Stimulated activated CD8-positive, alpha-beta memory T cell treated with anti-CD3 and anti-CD28 coated beads, Interleukin-15, amount 100 ng/mL, for 48 hours (primary cell): Measurements from ENCODE around the gene CCNY.

Experiments used
- DNase-seq, 2 donors: peaks; one replicate each; pipeline ENCODE4 v3.0.0-alpha.2; 2020; ENCODE audit warnings: low read depth in 2 of 2

The CCNY gene

GRCh38 chr10:35331894-35332640, 4.2 kb upstream of the CCNY start:
- no peak for DNase-seq

DNA sequence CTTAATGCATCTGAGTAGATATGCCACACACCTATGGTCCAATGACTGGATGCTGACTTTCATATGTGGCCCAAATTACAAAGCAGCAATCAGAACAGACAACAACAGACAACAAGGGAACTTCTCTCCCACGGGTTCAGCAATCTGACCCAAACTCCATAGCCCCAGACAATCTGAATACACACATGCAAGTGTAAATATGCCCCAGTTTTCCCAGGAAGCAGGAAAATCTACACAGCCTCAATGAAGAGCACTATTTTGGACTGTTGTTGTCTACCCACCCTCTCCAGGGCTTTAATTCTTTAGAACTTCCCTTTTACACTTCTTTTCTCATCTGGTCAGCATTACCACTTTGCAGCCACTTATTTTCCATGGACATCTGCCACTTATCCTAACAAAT, 2.0 kb upstream of the CCNY start:
- no peak for DNase-seq

DNA sequence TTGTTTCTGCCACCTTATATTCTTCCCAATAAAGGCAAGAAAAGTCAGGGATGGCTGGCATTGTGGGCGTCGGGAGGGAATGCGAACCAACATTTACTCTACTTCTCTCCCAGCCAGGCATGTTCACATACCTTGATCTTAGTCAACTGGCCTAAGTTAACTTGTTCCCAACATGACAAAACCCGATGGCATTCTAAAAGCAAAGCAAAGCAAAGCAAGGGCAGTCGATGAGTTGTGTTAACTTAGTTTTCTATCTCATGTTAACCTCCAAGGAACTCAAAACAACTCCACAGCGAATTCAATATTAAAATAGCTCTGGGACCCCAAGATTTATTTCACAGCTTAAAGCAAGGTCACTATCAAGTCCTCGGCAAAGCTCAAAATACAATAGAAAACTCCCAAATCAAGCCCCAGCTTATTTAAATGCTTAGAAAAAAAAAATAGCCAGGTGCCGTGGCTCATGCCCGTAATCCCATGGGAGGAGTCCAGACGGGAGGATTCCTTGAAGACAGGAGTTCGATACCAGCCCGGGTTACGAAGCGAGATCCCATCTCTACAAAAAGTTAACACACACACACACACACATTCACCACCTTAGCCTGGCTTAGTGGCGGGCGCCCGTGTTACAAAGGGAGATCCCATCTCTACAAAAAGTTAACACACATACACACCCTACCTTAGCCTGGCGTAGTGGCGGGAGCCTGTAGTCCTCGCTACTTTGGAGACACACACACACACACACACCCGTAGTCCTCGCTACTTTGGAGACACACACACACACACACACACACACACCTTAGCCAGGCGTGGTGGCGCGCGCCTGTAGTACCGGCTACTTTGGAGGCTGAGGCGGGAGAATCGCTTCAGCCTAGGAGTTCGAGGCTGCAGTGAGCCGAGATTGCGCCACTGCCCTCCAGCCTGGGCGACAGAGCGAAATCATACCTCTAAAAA, 901 bp upstream of the CCNY start:
- no peak for DNase-seq

- DNase-seq: no peak
These were observed 863 bp downstream of the CCNY start for GRCh38 chr10:35336921-35337823.

- DNase-seq: no peak
These were observed 3.6 kb downstream of the CCNY start for GRCh38 chr10:35339942-35340341.

GRCh38 chr10:35340975-35341374, 4.7 kb downstream of the CCNY start:
- DNase-seq: no peak

- DNase-seq: no peak
These were observed 5.2 kb downstream of the CCNY start for GRCh38 chr10:35341521-35341920.

GRCh38 chr10:35342183-35342753, 6.0 kb downstream of the CCNY start:
- DNase-seq: no peak

GRCh38 chr10:35343739-35344138, 7.4 kb downstream of the CCNY start:
- DNase-seq: no peak

DNA sequence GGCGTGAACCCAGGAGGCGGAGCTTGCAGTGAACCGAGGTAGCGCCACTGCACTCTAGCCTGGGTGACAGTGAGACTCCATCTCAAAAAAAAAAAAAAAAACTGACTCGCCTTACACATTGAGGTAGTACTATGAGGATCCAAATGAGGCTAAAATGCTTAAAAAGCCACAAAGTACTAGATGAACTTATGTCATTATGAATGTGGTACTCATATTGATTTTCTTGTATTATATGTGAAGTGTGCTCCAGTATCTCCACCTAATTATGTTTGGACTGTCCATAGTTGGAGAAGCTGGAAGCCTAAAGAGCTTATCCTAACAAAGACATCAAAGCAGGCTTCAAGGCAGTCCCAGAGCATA, 9.1 kb downstream of the CCNY start:
- DNase-seq: no peak

DNA sequence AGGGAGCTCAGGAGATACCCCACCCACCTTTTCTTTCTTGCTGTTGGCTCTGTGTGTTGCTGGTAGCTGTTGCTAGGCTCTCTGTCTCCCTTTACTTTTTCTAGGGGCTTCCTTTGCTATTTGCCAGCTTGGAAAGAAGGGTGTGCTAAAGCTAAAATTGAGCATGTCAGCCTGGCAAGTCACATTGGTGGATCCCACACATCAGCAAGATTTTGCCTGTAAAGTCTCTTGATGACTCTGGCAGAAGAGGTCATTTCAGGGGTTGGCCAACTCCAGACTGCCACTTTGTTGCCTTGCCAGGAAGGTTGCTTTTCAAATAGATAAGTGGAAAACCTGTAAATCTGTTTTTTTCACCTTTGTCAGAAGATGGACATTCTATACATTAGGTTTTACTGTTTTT, 9.9 kb downstream of the CCNY start:
- DNase-seq: no peak

DNA sequence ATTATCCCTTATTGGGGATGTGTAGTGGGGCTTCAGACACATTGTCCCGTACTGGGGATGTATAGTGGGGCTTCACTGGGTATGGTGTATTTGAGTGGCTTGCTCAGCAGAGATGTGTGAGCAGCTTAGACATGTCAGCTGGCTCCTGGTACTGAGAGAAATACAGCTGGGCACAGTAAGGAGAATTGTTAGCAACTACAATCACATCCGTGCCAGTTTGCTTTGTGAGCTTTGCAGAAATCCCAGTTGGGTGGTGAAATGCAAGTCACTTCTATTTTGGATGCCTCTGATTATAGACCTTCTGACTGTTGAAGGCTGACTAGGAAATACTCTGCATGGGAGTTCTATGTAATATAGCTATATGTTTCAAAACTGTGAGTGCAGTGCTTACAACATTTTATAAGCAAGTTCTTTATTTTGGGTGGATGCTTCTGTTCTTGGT, 10.8 kb downstream of the CCNY start:
- DNase-seq: no peak

DNA sequence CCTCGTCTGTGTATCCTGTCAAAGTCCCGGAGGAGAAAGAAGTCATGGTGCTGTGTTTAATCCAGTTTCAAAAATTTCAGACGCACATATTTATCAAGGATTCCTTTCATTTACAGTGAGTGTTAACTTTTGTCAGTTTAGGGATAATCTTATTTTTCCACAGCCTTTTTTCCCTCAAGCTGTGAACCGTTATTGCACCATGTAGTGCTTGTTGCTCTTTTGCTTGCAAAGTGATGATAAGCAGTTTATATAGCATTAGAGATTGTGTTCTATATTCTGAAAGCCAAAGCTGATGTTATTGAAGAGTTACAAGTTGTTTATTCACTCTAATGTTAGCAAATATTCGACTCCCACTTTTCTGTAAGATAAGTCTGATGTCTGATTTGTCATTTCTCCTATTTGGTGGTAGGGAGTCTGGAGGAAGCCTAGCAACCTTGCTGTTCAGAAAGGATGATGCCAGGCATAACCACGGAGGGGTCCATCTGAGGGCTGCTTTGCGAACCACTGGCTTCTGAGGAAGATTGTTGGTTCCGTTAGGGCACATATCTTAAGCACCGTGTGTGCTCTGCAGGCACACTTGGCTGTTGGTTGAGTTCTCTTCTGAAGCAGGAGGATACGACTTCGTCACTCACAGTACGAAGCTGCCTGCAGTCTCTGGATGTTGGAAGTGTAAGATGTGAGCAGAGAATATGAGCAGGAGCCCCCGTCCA, 11.7 kb downstream of the CCNY start:
- DNase-seq: no peak

DNA sequence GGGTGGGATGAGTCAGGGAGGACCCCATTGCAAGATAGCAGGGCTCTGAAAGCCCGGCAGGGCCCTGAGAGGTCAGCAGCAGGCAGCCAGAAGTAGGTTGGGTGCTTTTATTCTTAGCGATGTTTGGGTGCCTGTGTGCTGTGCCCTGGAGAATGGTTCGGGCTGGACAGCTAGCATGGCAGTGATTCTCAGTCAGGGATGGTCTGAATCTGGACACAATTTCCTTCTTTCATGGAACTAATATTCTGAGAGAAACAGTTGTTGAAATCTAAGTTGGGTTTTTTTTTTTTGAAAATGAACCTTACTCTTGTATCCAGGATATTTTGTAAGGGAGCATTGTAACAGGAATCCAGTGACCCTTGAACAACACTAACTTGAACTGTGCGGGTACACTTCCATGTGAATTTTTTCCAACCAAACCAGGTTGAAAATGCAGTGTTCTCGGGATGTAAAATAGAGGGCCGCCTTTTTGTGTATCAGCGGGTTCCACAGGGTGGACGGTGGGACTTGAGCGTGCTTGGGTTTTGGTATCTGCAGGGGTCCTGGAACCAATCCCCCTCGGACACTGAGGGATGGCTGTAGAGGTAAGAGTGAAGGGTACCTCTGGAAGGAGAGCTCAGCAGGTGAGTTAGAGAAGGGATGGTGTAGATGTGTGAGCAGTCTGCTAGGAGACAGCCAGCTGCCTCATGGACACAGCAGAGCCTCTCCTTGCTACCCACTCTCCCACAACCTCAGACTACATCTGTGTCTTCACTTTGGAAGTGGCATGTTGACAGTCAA, 12.5 kb downstream of the CCNY start:
- DNase-seq: no peak

DNA sequence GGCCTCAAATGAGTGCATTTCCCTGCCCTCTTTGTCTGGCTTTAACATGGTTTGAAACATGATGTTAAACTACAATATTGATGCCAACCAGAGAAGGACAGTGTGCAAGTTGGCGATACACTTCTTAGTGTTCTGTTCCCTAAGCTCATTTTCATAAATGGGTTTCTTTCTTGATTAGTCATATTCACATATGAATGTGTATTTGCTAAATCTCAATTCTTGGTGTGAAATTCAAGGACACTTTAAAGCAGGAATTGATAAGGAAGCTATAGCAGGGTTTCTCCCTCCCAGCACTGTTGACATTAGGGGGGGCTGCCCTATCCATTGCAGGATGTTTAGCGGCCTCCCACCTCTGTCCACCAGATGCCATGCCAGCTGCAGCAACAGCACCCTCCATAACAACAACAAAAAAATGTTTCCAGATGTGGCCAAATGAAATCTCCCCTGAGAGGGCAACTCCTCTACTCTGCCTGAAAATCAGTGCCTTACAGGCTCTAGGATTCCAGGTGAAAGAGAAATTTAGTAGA, 13.1 kb downstream of the CCNY start:
- no peak for DNase-seq

GRCh38 chr10:35351021-35351420, 14.7 kb downstream of the CCNY start:
- DNase-seq: no peak

- no peak for DNase-seq
These were observed 15.8 kb downstream of the CCNY start for GRCh38 chr10:35352097-35352496.

GRCh38 chr10:35352512-35352911, 16.2 kb downstream of the CCNY start:
- no peak for DNase-seq

DNA sequence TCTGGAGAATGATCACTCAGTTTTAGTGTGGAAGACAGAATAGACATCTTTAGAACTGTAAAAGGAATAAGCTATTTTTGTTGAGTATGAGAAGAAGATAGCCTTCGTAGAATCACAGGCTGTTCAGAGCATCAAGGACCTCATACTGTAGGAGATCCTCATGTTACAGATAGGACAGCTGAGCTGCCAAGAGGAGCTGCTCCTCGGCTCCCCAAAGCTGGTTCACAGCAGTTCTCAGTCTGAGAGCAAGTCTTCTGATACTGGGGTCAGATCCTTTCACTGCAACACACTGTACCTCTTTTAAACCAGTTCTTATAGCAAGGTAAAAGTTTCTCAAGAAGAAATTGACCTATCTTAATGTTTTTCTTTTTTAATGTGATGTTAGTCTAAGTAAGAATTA, 17.1 kb downstream of the CCNY start:
- no peak for DNase-seq

DNA sequence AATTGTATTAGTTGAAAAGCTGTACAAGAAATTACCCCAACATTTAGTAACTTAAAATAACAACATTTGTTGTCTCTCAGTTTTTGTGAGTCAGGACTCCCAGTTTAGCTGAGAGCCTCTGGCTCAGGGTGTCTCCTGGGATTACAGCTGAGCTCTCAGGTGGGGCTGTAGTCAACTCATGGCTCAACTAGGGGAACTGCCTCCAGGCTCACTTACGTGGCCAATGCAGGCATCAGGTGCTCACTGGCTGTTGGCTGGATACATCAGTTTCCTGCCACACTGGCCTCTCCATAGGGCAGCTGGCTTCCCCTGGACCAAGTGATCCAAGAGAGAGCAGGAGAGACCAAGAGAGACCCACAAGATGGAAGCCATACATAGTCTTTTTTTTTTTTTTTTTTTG, 17.5 kb downstream of the CCNY start:
- DNase-seq: no peak
